SK-N-SH (cell line): ENCODE measurements around the gene CEACAM16. TPM values are rescaled to one million over a fixed set of nuclear protein-coding genes. Genes with fewer than 3 reads are reported as not detected.
A peak's percentile ranks its signal among the peaks of the same experiment; 100 is the strongest.

Experiments
- CTCF ChIA-PET: fragments of 300-600, 350-600 bp; formaldehyde crosslinking; extraction: SDS; loops from one replicate; lab custom pipeline; 2021; lab: Yijun Ruan, JAX
- POLR2A ChIA-PET: fragments of 350-600 bp; sonication (Branson Sonifier 250); formaldehyde crosslinking; extraction: SDS; loops from one replicate; lab custom pipeline; 2020; ENCODE audit warnings: antibody characterized with exemption, inconsistent platforms; lab: Yijun Ruan, JAX
- DNase-seq: peaks from one replicate; pipeline ENCODE4 v3.0.0; 2012
- H2AFZ ChIP-seq: fragments of 200-600 bp; sonication (generic); 2 replicates; pipeline ENCODE4 v1.8.1; 2016; ENCODE audit warnings: antibody characterized with exemption, mild to moderate bottlenecking, low read depth
- H3F3A ChIP-seq: fragments of 200-600 bp; sonication (generic); replicated peaks from 2 replicates; pipeline ENCODE3; 2016; ENCODE audit warnings: antibody characterized with exemption, mild to moderate bottlenecking; ENCODE audit not compliant: insufficient read depth
- H3K27ac ChIP-seq, 2 experiments: fragments of 200-500 bp in 1 of 2; fragments of 200-600 bp in 1 of 2; sonication (Bioruptor generic) in 1 of 2; sonication (generic), shearing (Covaris generic) in 1 of 2; 2 replicates each; pipeline versions ENCODE4 v1.5.1 to v1.6.1; 2014 to 2016; ENCODE audit warnings: low read depth in 2 of 2, inconsistent platforms in 1 of 2, low read length in 1 of 2, mild to moderate bottlenecking in 1 of 2, mixed read lengths in 1 of 2
- H3K27me3 ChIP-seq: fragments of 200-600 bp; sonication (generic), shearing (Covaris generic); 2 replicates; pipeline ENCODE4 v1.6.1; 2016; ENCODE audit warnings: mixed run types; ENCODE audit not compliant: insufficient read depth
- H3K36me3 ChIP-seq, 2 experiments: fragments of 200-500 bp in 1 of 2; fragments of 200-600 bp in 1 of 2; sonication (Bioruptor generic) in 1 of 2; sonication (generic) in 1 of 2; replicated peaks in 1 of 2; 2 replicates each; pipeline versions ENCODE3 to v1.5.1; 2014 to 2016; ENCODE audit warnings: low read length in 1 of 2, mild to moderate bottlenecking in 1 of 2; ENCODE audit not compliant: insufficient read depth in 2 of 2, control insufficient read depth in 1 of 2
- H3K4me1 ChIP-seq, 2 experiments: fragments of 200-500 bp in 1 of 2; fragments of 200-600 bp in 1 of 2; sonication (Bioruptor generic) in 1 of 2; sonication (generic), shearing (Covaris generic) in 1 of 2; 2 replicates each; pipeline versions ENCODE4 v1.5.1 to v1.6.1; 2014 to 2016; ENCODE audit warnings: low read depth in 1 of 2, low read length in 1 of 2, mixed run types in 1 of 2; ENCODE audit not compliant: insufficient read depth in 2 of 2, control insufficient read depth in 1 of 2
- H3K4me2 ChIP-seq: fragments of 200-600 bp; sonication (generic), shearing (Covaris generic); 2 replicates; pipeline ENCODE4 v1.6.1; 2017; ENCODE audit warnings: mixed run types
- H3K4me3 ChIP-seq, 2 experiments: fragments of 200-500 bp in 1 of 2; fragments of 200-600 bp in 1 of 2; sonication (Bioruptor generic) in 1 of 2; sonication (generic), shearing (Covaris generic) in 1 of 2; 2 replicates each; pipeline versions ENCODE4 v1.5.1 to v1.8.1; 2014 to 2016; ENCODE audit warnings: low read depth in 2 of 2, inconsistent platforms in 1 of 2, low read length in 1 of 2, mild to moderate bottlenecking in 1 of 2, mixed read lengths in 1 of 2, moderate library complexity in 1 of 2
- H3K79me2 ChIP-seq: fragments of 200-600 bp; sonication (generic); 2 replicates; pipeline ENCODE4 v1.8.1; 2017; ENCODE audit warnings: mild to moderate bottlenecking; ENCODE audit not compliant: insufficient read depth
- H3K9ac ChIP-seq: fragments of 200-600 bp; sonication (generic); 2 replicates; pipeline ENCODE4 v1.6.1; 2017; ENCODE audit warnings: mixed run types
- H3K9me2 ChIP-seq: fragments of 200-600 bp; sonication (generic); 2 replicates; pipeline ENCODE4 v1.6.1; 2017; ENCODE audit warnings: mixed run types
- H3K9me3 ChIP-seq: fragments of 200-600 bp; sonication (generic); 2 replicates; pipeline ENCODE4 v1.6.1; 2017; ENCODE audit warnings: mixed run types, mild to moderate bottlenecking, moderate library complexity
- H4K20me1 ChIP-seq: fragments of 200-600 bp; sonication (generic); 2 replicates; pipeline ENCODE4 v1.6.1; 2017; ENCODE audit warnings: mild to moderate bottlenecking, mixed run types; ENCODE audit not compliant: insufficient read depth
- EP300 ChIP-seq, 2 experiments: IDR thresholded peaks; 2 replicates each; pipeline versions ENCODE4 v1.4.0 to v1.6.1; 2012; ENCODE audit warnings: borderline replicate concordance in 1 of 2, low read depth in 1 of 2, low read length in 1 of 2
- FOXJ3 ChIP-seq: sonication (generic); formaldehyde crosslinking; IDR thresholded peaks from 2 replicates; pipeline ENCODE4 v1.5.1; 2020; ENCODE audit warnings: mild to moderate bottlenecking, missing genetic modification reagents
- FOXM1 ChIP-seq: IDR thresholded peaks from 2 replicates; pipeline ENCODE4 v1.4.0; 2012; ENCODE audit warnings: low read depth, mild to moderate bottlenecking
- JUND ChIP-seq: IDR thresholded peaks from 2 replicates; pipeline ENCODE4 v1.4.0; 2012
- MXI1 ChIP-seq: IDR thresholded peaks from 2 replicates; pipeline ENCODE4 v1.6.1; 2012; ENCODE audit warnings: mild to moderate bottlenecking, low read depth, low read length, improper control_type of control experiment
- NFIC ChIP-seq: IDR thresholded peaks from 2 replicates; pipeline ENCODE4 v1.4.0; 2012; ENCODE audit warnings: borderline replicate concordance
- POLR2AphosphoS5 ChIP-seq: IDR thresholded peaks from 2 replicates; pipeline ENCODE4 v1.6.1; 2012; ENCODE audit warnings: low read depth, low read length
- RCOR1 ChIP-seq: fragments of 150-350 bp; IDR thresholded peaks from 2 replicates; pipeline ENCODE4 v1.6.1; 2017; ENCODE audit warnings: antibody characterized with exemption, low read length
- RFX5 ChIP-seq: IDR thresholded peaks from 2 replicates; pipeline ENCODE4 v1.6.1; 2012; ENCODE audit warnings: mild to moderate bottlenecking, improper control_type of control experiment, low read length
- YY1 ChIP-seq: IDR thresholded peaks from 2 replicates; pipeline ENCODE4 v1.4.0; 2012; ENCODE audit warnings: low read depth, mild to moderate bottlenecking
- WGBS: methylation state at CpG from one replicate; pipeline ENCODE4 v1.1.6; 2017; ENCODE audit warnings: low lambda C conversion rate; 5-methylcytosine and 5-hydroxymethylcytosine counted together
- polyA plus RNA-seq, 3 experiments: library from polyadenylated mRNA; depleted of rRNA; stranded (reverse); fragments of >200 nt; gene quantifications; 2 replicates each; pipeline ENCODE4 v1.2.3, GENCODE V29; 2012
- TF ChIP-seq, protein P1 (sequence below): IDR thresholded peaks from 2 replicates; pipeline ENCODE4 v1.4.0; 2012; ENCODE audit warnings: low read depth, borderline replicate concordance
- TF ChIP-seq, protein P2 (sequence below): fragments of 200-600 bp; sonication (generic); IDR thresholded peaks from 2 replicates; pipeline ENCODE4 v1.6.1; 2017; ENCODE audit warnings: antibody characterized with exemption, mild to moderate bottlenecking, moderate library complexity
- TF ChIP-seq, protein P3 (sequence below): fragments of 150-350 bp; IDR thresholded peaks from 2 replicates; pipeline ENCODE4 v1.6.1; 2017; ENCODE audit warnings: antibody characterized with exemption, low read length, low read depth, borderline replicate concordance
- TF ChIP-seq, protein P4 (sequence below): IDR thresholded peaks from 2 replicates; pipeline ENCODE4 v1.6.1; 2012; ENCODE audit warnings: mild to moderate bottlenecking, low read depth, low read length, moderate library complexity
- TF ChIP-seq, protein P5 (sequence below): fragments of 150-350 bp; IDR thresholded peaks from 2 replicates; pipeline ENCODE4 v1.6.1; 2016; ENCODE audit warnings: mild to moderate bottlenecking, low read depth, low read length

The CEACAM16 gene
- polyA plus RNA-seq, 1 of the 3 experiments (the other 2 are of a cell fraction): not detected

DNA sequence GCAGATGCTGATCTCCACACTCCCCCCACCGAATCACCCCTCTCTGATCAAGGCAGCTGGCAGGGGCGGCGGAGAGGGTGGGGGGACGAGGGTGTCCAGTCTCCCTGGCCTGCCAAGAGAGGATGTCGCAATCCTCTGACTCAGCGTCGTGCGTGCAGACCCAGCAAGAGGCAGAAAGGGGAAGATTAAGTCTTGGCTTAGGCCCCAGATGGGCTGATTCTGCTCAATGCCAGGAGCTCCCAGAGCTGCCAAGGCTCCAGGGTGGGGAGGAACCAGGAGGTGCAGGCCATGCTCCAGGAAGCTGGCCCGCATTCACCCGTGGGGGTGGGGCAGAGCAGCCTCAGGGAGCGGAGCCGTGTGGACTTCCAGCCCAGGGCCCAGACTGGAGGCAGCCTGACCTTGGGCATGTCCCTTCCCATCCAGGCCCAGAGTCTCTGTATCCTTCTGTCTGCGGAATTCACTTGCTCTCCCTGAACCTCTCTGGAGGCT lies 42.9 kb downstream of the CEACAM16 start (continued):
- no peak for TF ChIP-seq YY1
- TF ChIP-seq, protein P1, sequence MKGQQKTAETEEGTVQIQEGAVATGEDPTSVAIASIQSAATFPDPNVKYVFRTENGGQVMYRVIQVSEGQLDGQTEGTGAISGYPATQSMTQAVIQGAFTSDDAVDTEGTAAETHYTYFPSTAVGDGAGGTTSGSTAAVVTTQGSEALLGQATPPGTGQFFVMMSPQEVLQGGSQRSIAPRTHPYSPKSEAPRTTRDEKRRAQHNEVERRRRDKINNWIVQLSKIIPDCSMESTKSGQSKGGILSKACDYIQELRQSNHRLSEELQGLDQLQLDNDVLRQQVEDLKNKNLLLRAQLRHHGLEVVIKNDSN: peak; percentile 33; the same call in 1 of the 2 replicates
- peak; percentile 89 for TF ChIP-seq JUND
- peak; percentile 17 to 90; a peak in 3 of 4 replicates for TF ChIP-seq EP300 (IDR thresholded peaks at IDR 0.05; ENCODE audit: borderline replicate concordance in 1 of 2, low read depth in 1 of 2, low read length in 1 of 2)
- TF ChIP-seq FOXJ3 (CRISPR knock-in tag): no peak
- TF ChIP-seq, protein P2, sequence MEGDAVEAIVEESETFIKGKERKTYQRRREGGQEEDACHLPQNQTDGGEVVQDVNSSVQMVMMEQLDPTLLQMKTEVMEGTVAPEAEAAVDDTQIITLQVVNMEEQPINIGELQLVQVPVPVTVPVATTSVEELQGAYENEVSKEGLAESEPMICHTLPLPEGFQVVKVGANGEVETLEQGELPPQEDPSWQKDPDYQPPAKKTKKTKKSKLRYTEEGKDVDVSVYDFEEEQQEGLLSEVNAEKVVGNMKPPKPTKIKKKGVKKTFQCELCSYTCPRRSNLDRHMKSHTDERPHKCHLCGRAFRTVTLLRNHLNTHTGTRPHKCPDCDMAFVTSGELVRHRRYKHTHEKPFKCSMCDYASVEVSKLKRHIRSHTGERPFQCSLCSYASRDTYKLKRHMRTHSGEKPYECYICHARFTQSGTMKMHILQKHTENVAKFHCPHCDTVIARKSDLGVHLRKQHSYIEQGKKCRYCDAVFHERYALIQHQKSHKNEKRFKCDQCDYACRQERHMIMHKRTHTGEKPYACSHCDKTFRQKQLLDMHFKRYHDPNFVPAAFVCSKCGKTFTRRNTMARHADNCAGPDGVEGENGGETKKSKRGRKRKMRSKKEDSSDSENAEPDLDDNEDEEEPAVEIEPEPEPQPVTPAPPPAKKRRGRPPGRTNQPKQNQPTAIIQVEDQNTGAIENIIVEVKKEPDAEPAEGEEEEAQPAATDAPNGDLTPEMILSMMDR: no peak
- TF ChIP-seq, protein P3, sequence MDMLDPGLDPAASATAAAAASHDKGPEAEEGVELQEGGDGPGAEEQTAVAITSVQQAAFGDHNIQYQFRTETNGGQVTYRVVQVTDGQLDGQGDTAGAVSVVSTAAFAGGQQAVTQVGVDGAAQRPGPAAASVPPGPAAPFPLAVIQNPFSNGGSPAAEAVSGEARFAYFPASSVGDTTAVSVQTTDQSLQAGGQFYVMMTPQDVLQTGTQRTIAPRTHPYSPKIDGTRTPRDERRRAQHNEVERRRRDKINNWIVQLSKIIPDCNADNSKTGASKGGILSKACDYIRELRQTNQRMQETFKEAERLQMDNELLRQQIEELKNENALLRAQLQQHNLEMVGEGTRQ: no peak
- TF ChIP-seq, protein P4, sequence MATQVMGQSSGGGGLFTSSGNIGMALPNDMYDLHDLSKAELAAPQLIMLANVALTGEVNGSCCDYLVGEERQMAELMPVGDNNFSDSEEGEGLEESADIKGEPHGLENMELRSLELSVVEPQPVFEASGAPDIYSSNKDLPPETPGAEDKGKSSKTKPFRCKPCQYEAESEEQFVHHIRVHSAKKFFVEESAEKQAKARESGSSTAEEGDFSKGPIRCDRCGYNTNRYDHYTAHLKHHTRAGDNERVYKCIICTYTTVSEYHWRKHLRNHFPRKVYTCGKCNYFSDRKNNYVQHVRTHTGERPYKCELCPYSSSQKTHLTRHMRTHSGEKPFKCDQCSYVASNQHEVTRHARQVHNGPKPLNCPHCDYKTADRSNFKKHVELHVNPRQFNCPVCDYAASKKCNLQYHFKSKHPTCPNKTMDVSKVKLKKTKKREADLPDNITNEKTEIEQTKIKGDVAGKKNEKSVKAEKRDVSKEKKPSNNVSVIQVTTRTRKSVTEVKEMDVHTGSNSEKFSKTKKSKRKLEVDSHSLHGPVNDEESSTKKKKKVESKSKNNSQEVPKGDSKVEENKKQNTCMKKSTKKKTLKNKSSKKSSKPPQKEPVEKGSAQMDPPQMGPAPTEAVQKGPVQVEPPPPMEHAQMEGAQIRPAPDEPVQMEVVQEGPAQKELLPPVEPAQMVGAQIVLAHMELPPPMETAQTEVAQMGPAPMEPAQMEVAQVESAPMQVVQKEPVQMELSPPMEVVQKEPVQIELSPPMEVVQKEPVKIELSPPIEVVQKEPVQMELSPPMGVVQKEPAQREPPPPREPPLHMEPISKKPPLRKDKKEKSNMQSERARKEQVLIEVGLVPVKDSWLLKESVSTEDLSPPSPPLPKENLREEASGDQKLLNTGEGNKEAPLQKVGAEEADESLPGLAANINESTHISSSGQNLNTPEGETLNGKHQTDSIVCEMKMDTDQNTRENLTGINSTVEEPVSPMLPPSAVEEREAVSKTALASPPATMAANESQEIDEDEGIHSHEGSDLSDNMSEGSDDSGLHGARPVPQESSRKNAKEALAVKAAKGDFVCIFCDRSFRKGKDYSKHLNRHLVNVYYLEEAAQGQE: peak; percentile 69; the same call in 1 of the 2 replicates
- peak; percentile 46; the same call in 1 of the 2 replicates for TF ChIP-seq RCOR1
- no peak for TF ChIP-seq RFX5
- peak; percentile 98 for TF ChIP-seq NFIC

DNA sequence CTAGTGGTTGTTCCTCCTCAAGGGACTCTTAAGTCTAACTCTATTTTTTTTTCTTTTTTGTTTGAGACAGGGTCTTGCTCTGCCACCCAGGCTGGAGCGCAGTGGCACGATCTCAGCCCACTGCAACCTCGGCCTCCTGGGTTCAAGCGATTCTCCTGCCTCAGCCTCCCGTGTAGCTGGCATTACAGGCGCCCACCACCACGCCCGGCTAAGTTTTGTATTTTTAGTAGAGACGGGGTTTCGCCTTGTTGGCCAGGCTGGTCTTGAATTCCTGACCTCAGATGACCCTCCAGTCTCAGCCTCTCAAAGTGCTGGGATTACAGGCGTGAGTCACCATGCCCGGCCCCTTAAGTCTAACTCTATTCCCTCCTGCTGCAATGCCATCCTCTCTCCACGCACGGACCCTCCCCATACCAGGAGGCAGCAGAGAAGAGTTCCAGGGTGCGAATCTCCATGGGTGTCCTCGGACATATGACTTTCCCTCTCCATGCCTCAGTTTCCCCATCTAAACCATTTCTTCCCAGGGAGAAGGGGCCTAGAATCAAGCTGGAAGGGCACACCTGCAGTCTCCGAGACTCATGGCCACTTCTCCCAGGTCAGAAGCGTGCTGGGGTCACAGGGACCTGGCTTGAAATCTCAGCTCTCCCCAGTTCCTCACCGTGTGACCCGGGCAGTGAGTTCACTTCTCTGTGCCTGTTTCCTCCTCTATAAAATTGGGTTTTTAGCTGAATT lies 43.5 kb downstream of the CEACAM16 start:
- no peak for DNase-seq
- Histone ChIP-seq H3K9me2 (no peaks in the 10 kb centered on the region), H2AFZ (peak overlapping the region; percentile 68; the same call in 1 of the 2 replicates), H3K9ac (peak overlapping the region; percentile 48), H3K9me3 (no peaks in the 10 kb centered on the region), H3K27ac (peak overlapping the region; percentile 36 to 94), H3K27me3 (no peaks in the 10 kb centered on the region), H4K20me1 (no peaks in the 10 kb centered on the region), H3K79me2 (no peaks in the 10 kb centered on the region), H3K36me3 (no peaks in the 10 kb centered on the region), H3K4me1 (peaks cover 7 to 16% of the 10 kb centered on the region in 2 experiments; a peak in 3 of 4 replicates), H3K4me2 (peak overlapping the region; percentile 64), H3F3A (peaks cover 20% of the 10 kb centered on the region), H3K4me3 (no peak overlapping the region; a peak in 1 of 4 replicates)
- ChIA-PET POLR2A (no interaction called here), CTCF (interaction anchor here (0.6 to 11.9 kb wide), 8 partner anchors 11 to 53 kb away, joined by 3 to 92 read pairs (median 4); no protein-coding TSS in a partner anchor)
- WGBS: 53% methylated on average over 20 of the region's 20 CpGs
- TF ChIP-seq MXI1 (no peak), JUND (no peak), FOXM1 (no peak), NFIC (no peak), POLR2AphosphoS5 (no peak)
- TF ChIP-seq, protein P4: no peak
- TF ChIP-seq, protein P3: no peak
- TF ChIP-seq, protein P5, sequence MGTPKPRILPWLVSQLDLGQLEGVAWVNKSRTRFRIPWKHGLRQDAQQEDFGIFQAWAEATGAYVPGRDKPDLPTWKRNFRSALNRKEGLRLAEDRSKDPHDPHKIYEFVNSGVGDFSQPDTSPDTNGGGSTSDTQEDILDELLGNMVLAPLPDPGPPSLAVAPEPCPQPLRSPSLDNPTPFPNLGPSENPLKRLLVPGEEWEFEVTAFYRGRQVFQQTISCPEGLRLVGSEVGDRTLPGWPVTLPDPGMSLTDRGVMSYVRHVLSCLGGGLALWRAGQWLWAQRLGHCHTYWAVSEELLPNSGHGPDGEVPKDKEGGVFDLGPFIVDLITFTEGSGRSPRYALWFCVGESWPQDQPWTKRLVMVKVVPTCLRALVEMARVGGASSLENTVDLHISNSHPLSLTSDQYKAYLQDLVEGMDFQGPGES: no peak
